DMS53 (cell line): Measurements from ENCODE around the gene NHS.

ENCODE experiments used
- DNase-seq: peaks from one replicate; lab custom pipeline; 2025; lab: John Stamatoyannopoulos, UW

NHS gene

GRCh38 chrX:17448188-17448587 lies 73.2 kb downstream of the NHS start:
- peak; percentile 46 for DNase-seq

- DNase-seq, result no peak
Observed at GRCh38 chrX:17449866-17450265, 74.9 kb downstream of the NHS start.

- no peak for DNase-seq
Observed at GRCh38 chrX:17453788-17454187, 78.8 kb downstream of the NHS start.

GRCh38 chrX:17456526-17456925 lies 81.5 kb downstream of the NHS start:
- no peak for DNase-seq

- no peak for DNase-seq
Observed at GRCh38 chrX:17459008-17459611, 84.1 kb downstream of the NHS start.

- no peak for DNase-seq
Observed at GRCh38 chrX:17459661-17460060, 84.7 kb downstream of the NHS start.

- no peak for DNase-seq
Observed at GRCh38 chrX:17462881-17463280, 87.9 kb downstream of the NHS start.

GRCh38 chrX:17464194-17464593 lies 89.2 kb downstream of the NHS start:
- no peak for DNase-seq

GRCh38 chrX:17465201-17465600 lies 90.2 kb downstream of the NHS start:
- DNase-seq, result no peak

- DNase-seq, result no peak
Observed at GRCh38 chrX:17465802-17466201, 90.8 kb downstream of the NHS start.

- DNase-seq, result no peak
Observed at GRCh38 chrX:17470136-17470535, 95.1 kb downstream of the NHS start.

- DNase-seq, result no peak
Observed at GRCh38 chrX:17471121-17471520, 96.1 kb downstream of the NHS start.

- DNase-seq, result no peak
Observed at GRCh38 chrX:17471861-17472260, 96.9 kb downstream of the NHS start.

GRCh38 chrX:17472424-17472823 lies 97.4 kb downstream of the NHS start:
- DNase-seq, result no peak

GRCh38 chrX:17473021-17473420 lies 98.0 kb downstream of the NHS start:
- no peak for DNase-seq

- DNase-seq, result peak; percentile 7
Observed at GRCh38 chrX:17474892-17475291, 99.9 kb downstream of the NHS start.

GRCh38 chrX:17475449-17476217 lies 100.6 kb downstream of the NHS start:
- DNase-seq, result no peak

- DNase-seq, result no peak
Observed at GRCh38 chrX:17476411-17476810, 101.4 kb downstream of the NHS start.

GRCh38 chrX:17481086-17481485 lies 106.1 kb downstream of the NHS start:
- no peak for DNase-seq

GRCh38 chrX:17484592-17484991 lies 109.6 kb downstream of the NHS start:
- DNase-seq, result no peak

- no peak for DNase-seq
Observed at GRCh38 chrX:17485391-17485790, 110.4 kb downstream of the NHS start.

- DNase-seq, result no peak
Observed at GRCh38 chrX:17488036-17488435, 113.0 kb downstream of the NHS start.

- no peak for DNase-seq
Observed at GRCh38 chrX:17494216-17494615, 119.2 kb downstream of the NHS start.

GRCh38 chrX:17495052-17495451 lies 120.1 kb downstream of the NHS start:
- DNase-seq, result peak; percentile 88
